Measurements from ENCODE around the gene PKP4.
"Not testable (repeated sequence)": the region's sequence is repeated elsewhere in the genome, so short reads cannot be mapped to it uniquely, and the experiment has no call there.

The PKP4 gene, protein sequence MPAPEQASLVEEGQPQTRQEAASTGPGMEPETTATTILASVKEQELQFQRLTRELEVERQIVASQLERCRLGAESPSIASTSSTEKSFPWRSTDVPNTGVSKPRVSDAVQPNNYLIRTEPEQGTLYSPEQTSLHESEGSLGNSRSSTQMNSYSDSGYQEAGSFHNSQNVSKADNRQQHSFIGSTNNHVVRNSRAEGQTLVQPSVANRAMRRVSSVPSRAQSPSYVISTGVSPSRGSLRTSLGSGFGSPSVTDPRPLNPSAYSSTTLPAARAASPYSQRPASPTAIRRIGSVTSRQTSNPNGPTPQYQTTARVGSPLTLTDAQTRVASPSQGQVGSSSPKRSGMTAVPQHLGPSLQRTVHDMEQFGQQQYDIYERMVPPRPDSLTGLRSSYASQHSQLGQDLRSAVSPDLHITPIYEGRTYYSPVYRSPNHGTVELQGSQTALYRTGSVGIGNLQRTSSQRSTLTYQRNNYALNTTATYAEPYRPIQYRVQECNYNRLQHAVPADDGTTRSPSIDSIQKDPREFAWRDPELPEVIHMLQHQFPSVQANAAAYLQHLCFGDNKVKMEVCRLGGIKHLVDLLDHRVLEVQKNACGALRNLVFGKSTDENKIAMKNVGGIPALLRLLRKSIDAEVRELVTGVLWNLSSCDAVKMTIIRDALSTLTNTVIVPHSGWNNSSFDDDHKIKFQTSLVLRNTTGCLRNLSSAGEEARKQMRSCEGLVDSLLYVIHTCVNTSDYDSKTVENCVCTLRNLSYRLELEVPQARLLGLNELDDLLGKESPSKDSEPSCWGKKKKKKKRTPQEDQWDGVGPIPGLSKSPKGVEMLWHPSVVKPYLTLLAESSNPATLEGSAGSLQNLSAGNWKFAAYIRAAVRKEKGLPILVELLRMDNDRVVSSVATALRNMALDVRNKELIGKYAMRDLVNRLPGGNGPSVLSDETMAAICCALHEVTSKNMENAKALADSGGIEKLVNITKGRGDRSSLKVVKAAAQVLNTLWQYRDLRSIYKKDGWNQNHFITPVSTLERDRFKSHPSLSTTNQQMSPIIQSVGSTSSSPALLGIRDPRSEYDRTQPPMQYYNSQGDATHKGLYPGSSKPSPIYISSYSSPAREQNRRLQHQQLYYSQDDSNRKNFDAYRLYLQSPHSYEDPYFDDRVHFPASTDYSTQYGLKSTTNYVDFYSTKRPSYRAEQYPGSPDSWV

GRCh38 chr2:158456309-158457066 lies at the start of gene PKP4, which contains the start of gene CCDC148:
Gene PKP4, plus strand, starts transcription at chr2:158456952. Its CDS starts 76,233 bp downstream, at chr2:158533185.
Gene CCDC148, minus strand, starts transcription at chr2:158456753. Its CDS starts 314 bp downstream, at chr2:158456439.
- peak; percentile 76 to 82 for DNase-seq (ENCODE audit: low read depth in 2 of 2)

GRCh38 chr2:158407031-158407430 lies 49.7 kb upstream of the PKP4 start:
- no peak for DNase-seq (ENCODE audit: low read depth in 2 of 2)

GRCh38 chr2:158410132-158410531 lies 46.6 kb upstream of the PKP4 start:
- no peak for DNase-seq (ENCODE audit: low read depth in 2 of 2)

GRCh38 chr2:158411748-158412147 lies 45.0 kb upstream of the PKP4 start:
- DNase-seq (ENCODE audit: low read depth in 2 of 2): no peak

DNA sequence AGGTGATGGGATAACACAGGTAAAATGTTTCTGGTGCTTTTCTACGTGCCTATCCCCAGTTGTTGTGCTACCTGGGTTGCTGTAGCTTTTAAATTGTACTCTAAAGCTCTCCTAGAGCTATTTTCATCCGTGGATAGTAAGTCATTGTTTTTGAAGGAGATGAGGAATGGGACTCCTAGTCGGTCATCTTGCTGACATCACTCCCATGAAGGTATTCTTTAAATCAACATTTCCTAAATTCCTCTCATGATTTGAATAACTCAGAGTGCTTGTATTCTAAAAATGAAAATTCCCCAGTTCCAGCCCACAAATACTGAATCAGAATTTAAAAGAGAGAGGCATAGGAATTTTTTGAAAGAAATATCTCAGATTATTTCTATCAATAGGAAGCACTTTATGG lies 44.5 kb upstream of the PKP4 start:
- peak in 1 of 2 experiments; percentile 18 for DNase-seq (ENCODE audit: low read depth in 2 of 2)

DNA sequence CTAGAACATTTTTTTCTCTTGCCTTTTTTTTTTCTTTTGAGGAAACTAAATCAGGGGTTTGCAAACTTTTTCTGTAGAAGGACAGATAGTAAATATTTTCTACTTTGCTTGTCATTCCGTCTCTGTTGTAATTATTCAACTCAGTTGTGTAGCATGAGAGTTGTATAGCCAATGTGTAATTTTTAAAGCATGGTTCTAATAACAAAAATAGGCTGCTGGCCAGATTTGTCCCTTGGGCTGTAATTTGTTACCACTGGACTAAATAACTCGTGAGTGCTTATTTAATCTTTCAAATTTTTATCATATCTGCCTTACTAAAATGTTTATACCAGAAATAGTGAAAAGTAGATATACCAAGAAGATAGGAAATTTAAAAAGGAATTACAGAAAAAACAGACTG lies 43.2 kb upstream of the PKP4 start:
- peak in 1 of 2 experiments; percentile 21 for DNase-seq (ENCODE audit: low read depth in 2 of 2)

- DNase-seq (ENCODE audit: low read depth in 2 of 2): peak; percentile 26 to 39
Observed at GRCh38 chr2:158414538-158414937, 42.2 kb upstream of the PKP4 start.

GRCh38 chr2:158432117-158432516 lies 24.6 kb upstream of the PKP4 start:
- no peak for DNase-seq (ENCODE audit: low read depth in 2 of 2)

DNA sequence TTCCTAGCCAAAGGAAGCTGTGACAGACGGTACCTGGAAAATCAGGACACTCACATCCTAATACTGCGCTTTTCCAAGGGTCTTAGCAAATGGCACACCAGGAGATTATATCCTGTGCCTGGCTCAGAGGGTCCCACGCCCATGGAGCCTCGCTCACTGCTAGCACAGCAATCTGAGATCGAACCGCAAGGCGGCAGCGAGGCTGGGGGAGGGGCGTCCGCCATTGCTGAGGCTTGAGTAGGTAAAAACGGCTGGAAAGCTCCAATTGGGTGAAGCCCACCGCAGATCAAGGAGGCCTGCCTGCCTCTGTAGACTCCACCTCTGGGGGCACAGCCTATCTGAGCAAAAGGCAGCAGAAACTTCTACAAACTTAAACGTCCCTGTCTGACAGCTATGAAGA lies 23.0 kb upstream of the PKP4 start:
- not testable (repeated sequence) for DNase-seq (ENCODE audit: low read depth in 2 of 2)

DNA sequence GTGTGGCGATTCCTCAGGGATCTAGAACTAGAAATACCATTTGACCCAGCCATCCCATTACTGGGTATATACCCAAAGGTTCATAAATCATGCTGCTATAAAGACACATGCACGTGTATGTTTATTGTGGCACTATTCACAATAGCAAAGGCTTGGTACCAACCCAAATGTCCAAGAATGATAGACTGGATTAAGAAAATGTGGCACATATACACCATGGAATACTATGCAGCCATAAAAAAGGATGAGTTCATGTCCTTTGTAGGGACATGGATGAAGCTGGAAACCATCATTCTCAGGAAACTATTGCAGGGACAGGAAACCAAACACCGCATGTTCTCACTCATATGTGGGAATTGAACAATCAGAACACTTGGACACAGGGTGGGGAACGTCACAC lies 17.7 kb upstream of the PKP4 start:
- DNase-seq (ENCODE audit: low read depth in 2 of 2): not testable (repeated sequence)

DNA sequence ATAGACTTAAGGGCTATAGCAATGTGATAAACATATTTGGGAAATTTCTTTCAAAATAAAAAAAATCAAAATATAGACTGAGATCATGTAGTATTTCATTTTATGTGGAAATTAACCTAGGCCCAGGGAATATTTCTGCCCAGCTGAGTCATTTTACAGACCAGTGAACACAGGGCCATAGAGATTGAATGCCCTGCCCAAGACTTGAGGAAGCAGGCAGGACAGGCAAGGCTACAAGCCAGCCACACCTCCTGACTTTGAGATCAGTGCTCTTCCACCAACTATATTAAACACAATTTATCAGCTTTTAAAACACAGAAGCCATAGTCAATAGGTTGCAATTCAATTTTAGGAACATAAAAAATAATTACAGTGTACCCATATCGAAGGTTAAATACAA lies 13.1 kb upstream of the PKP4 start:
- DNase-seq (ENCODE audit: low read depth in 2 of 2): no peak

- no peak for DNase-seq (ENCODE audit: low read depth in 2 of 2)
Observed at GRCh38 chr2:158457092-158457825, 507 bp downstream of the PKP4 start.

DNA sequence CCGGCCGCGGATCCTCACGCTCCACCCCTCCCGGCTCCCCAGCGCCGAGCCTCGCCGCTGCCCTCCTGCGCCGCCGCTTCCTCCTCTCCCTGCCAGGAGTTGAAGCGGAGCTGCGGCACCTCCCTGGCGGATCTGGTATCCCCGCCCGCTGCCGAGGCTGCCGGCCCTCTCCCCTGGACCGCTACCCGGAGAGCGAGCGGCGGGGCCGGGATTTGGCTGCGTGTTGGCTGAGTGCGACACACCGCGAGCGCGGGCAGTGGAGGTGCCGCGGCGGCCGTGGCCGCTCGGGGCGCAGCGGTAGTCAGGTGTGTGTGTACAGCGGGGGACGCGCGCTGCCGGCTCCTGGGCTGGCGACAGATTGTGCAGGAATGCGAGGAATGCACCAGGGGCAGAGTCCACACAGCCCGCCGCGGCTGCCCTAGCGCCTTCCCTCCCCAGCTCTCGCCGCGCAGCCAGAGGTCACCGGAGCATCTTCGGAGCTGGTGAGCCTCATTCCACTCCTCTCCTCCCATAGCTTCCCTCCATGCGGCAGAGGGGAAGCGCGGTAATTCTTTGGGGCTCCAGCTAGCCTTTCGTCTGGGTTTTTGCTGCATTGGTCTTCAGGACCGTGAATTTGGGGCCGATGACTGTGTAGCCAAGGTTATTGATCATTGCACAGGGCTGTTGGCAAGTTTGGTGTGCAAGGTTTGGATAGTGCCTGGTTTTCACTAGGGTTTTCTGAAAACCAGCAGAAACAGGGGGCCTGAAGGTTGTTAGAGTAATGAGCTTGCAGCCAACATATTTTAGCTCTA lies 1.3 kb downstream of the PKP4 start:
- no peak for DNase-seq (ENCODE audit: low read depth in 2 of 2)

GRCh38 chr2:158458617-158458920 lies 1.8 kb downstream of the PKP4 start:
- DNase-seq (ENCODE audit: low read depth in 2 of 2): no peak

DNA sequence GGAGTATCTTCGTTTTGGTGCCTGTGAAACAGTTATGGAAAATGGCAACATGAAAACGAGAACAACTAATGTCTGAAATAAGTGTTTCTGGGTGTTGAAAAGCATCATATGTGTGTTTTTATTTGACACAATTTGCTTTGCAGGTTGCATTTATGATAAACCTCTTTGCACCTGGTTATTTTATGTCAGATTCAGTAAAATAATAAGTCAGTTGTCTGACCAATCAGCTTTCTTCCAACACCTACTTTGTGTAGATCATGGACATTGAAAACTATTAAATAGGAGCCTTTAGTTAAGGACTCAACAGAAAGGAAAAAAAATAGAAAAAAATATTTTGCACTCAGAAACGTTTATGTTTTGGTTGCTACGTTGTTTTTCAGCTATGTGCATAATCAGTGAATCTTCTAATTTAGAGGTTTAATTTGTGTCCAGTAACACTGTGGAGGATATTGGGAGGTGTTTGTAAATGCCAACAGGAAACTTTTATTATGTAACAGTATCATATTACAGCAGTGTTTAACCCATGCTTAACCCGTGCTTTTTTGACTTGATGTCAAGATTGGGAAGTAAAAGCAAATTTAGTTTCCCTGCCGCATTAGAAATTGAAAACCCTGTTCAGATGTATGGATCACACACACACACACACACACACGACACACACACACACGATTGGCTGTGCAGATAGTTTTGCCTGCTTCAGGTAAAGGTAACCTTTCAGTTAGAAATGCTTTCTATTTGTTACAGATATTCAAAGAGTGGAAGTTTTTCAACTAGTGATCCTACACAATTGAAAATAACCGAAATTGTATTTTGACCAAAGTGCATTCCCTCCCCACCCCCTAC lies 2.6 kb downstream of the PKP4 start:
- DNase-seq (ENCODE audit: low read depth in 2 of 2): no peak

- no peak for DNase-seq (ENCODE audit: low read depth in 2 of 2)
Observed at GRCh38 chr2:158460632-158461297, 4.0 kb downstream of the PKP4 start.

DNA sequence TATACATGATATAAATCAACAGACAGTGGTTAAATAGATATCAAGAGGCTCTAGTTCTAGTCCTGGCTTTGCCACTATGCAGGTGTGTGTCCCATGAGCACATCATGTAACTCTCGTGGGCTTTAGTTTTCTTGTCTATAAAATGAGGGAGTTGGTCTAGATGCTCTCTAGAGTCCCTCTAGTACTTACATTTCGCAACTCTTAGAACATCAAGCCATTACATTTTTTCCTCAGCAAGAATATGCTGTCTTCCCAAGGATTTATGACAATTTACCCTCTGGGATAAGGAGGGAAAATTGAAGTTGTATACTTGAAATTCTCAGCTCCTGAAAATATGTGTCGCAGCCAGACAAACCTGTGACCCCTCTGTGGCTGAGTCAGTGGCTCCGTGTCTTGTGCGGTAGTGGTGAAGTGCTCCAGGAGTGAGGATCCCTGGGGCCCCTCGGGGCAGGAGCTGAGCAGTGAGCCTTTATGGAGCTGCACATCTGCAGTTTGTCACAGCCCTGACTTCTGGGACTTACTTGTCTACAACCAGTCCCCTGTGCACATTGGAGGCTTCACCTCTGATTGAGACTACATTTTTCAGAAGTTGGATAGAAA lies 6.8 kb downstream of the PKP4 start:
- DNase-seq (ENCODE audit: low read depth in 2 of 2): no peak
